ENCODE measurements around the gene DAND5.

- TF ChIP-seq CTCF (IDR thresholded peaks at IDR 0.05; ENCODE audit: low read depth, low read length, poor library complexity, severe bottlenecking) (no peak), EZH2phosphoT487 (IDR thresholded peaks at IDR 0.05; ENCODE audit: borderline replicate concordance, low read length) (no peak)
Measured at GRCh38 chr19:12947702-12948611, 21.4 kb upstream of the DAND5 start.
